ENCODE measurements around the gene SLX4IP. TPM values are rescaled to one million over a fixed set of nuclear protein-coding genes. Genes with fewer than 3 reads are reported as not detected.

SLX4IP gene
- total and polyA plus RNA-seq, 2 donors (not counting 3 experiments of a cell fraction or from before 2014, with no cell fraction given) = 1.9 to 4.5 TPM

DNA sequence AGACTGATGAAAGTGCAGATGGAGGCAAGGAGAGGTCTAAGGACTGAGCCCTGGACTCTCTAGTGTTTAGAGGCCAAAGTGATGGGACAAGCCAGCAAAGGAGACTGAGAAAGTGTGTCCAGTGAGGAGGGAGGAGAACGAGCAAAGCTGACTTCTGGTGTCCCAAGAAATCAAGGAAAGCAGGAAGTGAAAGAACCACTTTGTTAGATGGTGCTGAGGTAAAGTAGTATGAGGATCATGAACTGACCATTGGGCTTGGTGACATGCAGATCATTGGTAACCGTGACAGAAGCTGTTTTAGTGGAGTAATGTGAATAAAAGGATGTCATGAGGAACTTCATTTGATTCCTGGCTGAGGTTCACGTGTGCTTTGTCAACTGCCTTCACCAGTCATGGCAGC, 108.4 kb downstream of the SLX4IP start:
- dilution Hi-C loops (cut with MboI; ENCODE audit: extremely low pct_ligation_motif_present, low sequenced_read_pairs) (no loop called here), intact Hi-C loops (cut with micrococcal nuclease) (loop anchor here (5.0 kb wide), 1 partner anchor 236 kb away; no protein-coding TSS in a partner anchor)
- no peaks in the 10 kb centered on the region for H4K20me1 ChIP-seq (replicated peaks; ENCODE audit: control insufficient read depth, extremely low read depth, insufficient read depth, low read length)
- CTCF ChIA-PET = interaction anchor here (1.6 kb wide), 1 partner anchor 9 kb away, joined by 5 read pairs; no protein-coding TSS in a partner anchor
- H2AFZ ChIP-seq (ENCODE audit: low read depth, low read length) = no peak overlapping the region
- POLR2A ChIA-PET = no interaction called here
- no TSS peak for BruUV-seq (replicated peaks)
- H3K27me3 ChIP-seq (ENCODE audit: control insufficient read depth in 2 of 2, insufficient read depth in 2 of 2, low read length in 2 of 2) = no peaks in the 10 kb centered on the region
- H3K9me1 ChIP-seq (replicated peaks; ENCODE audit: control insufficient read depth, extremely low read depth, insufficient read depth, low read length) = no peaks in the 10 kb centered on the region
- DNase-seq (ENCODE audit: low read depth, low spot score) = no peak
- no peaks in the 10 kb centered on the region for H3K36me3 ChIP-seq (ENCODE audit: control insufficient read depth in 2 of 2, extremely low read depth in 1 of 2, insufficient read depth in 2 of 2, low read length in 2 of 2)
- no peak for FAIRE-seq
- TF ChIP-seq FOS (IDR thresholded peaks at IDR 0.05; ENCODE audit: borderline replicate concordance, insufficient read depth, low read length) = no peak
- TF ChIP-seq JUN (IDR thresholded peaks at IDR 0.05; ENCODE audit: borderline replicate concordance, insufficient read depth, insufficient read length, low read depth) = no peak
- TF ChIP-seq MYC (IDR thresholded peaks at IDR 0.05; ENCODE audit: low read depth, low read length) = no peak
- TF ChIP-seq, protein P1, sequence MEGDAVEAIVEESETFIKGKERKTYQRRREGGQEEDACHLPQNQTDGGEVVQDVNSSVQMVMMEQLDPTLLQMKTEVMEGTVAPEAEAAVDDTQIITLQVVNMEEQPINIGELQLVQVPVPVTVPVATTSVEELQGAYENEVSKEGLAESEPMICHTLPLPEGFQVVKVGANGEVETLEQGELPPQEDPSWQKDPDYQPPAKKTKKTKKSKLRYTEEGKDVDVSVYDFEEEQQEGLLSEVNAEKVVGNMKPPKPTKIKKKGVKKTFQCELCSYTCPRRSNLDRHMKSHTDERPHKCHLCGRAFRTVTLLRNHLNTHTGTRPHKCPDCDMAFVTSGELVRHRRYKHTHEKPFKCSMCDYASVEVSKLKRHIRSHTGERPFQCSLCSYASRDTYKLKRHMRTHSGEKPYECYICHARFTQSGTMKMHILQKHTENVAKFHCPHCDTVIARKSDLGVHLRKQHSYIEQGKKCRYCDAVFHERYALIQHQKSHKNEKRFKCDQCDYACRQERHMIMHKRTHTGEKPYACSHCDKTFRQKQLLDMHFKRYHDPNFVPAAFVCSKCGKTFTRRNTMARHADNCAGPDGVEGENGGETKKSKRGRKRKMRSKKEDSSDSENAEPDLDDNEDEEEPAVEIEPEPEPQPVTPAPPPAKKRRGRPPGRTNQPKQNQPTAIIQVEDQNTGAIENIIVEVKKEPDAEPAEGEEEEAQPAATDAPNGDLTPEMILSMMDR (IDR thresholded peaks at IDR 0.05; ENCODE audit: extremely low read depth in 1 of 2, insufficient read depth in 1 of 2, low read depth in 1 of 2, low read length in 2 of 2) = no peak
- no peak for TF ChIP-seq POLR2AphosphoS5 (IDR thresholded peaks at IDR 0.05; ENCODE audit: insufficient read depth, low read depth, low read length)
- TF ChIP-seq GATA2 (IDR thresholded peaks at IDR 0.05; ENCODE audit: insufficient read depth, insufficient read length, low read depth, low read length) = no peak
- TF ChIP-seq EZH2 (IDR thresholded peaks at IDR 0.05; ENCODE audit: borderline replicate concordance, low read depth, low read length, severe bottlenecking) = no peak
- TF ChIP-seq POLR2A (IDR thresholded peaks at IDR 0.05; ENCODE audit: low read depth, low read length) = no peak
- TF ChIP-seq, protein P2, sequence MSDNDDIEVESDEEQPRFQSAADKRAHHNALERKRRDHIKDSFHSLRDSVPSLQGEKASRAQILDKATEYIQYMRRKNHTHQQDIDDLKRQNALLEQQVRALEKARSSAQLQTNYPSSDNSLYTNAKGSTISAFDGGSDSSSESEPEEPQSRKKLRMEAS (IDR thresholded peaks at IDR 0.05; ENCODE audit: insufficient read depth, insufficient read length) = no peak
- H3K4me3 ChIP-seq (replicated peaks in 1 of 3; ENCODE audit: insufficient read depth in 1 of 3, low read depth in 1 of 3, low read length in 3 of 3) = no peak overlapping the region
- no peak overlapping the region for H3K27ac ChIP-seq (ENCODE audit: insufficient read depth, low read depth, low read length)
- H3K79me2 ChIP-seq (ENCODE audit: control insufficient read depth, insufficient read depth, low read length) = no peaks in the 10 kb centered on the region
- no peak overlapping the region for H3K9ac ChIP-seq (replicated peaks; ENCODE audit: extremely low read depth, insufficient read depth, low read length)
- H3K4me1 ChIP-seq (ENCODE audit: control insufficient read depth, extremely low read depth, insufficient read depth, low read length) = peaks cover 36% of the 10 kb centered on the region
- H3K4me2 ChIP-seq (ENCODE audit: insufficient read depth, low read length) = no peak overlapping the region
- H3K9me3 ChIP-seq (replicated peaks; ENCODE audit: control insufficient read depth, insufficient read depth, low read length) = no peaks in the 10 kb centered on the region
